Mononuclear cell (primary cell): ENCODE data around the gene UNC80. TPM values are rescaled to one million over a fixed set of nuclear protein-coding genes. Genes with fewer than 3 reads are reported as not detected.

Experiments used
- H3K27me3 ChIP-seq: 2 replicates; pipeline ENCODE4 v1.6.0; 2011; ENCODE audit warnings: low read length, control low read depth; ENCODE audit not compliant: insufficient read depth
- H3K4me1 ChIP-seq: 2 replicates; pipeline ENCODE4 v1.5.1; 2011; ENCODE audit warnings: mild to moderate bottlenecking, low read length, control low read depth; ENCODE audit not compliant: insufficient read depth
- H3K4me3 ChIP-seq: 2 replicates; pipeline ENCODE4 v1.5.1; 2011; ENCODE audit warnings: mild to moderate bottlenecking, low read length, moderate library complexity
- H3K9me3 ChIP-seq: 2 replicates; pipeline ENCODE4 v1.5.1; 2011; ENCODE audit warnings: low read depth, mild to moderate bottlenecking, control low read depth, low read length
- total RNA-seq: library from RNA; depleted of rRNA; stranded (reverse); fragments of >200 nt; gene quantifications from one replicate; pipeline ENCODE4 v1.2.3, GENCODE V29; 2012

The UNC80 gene
- total RNA-seq, 1 donor: not detected

DNA sequence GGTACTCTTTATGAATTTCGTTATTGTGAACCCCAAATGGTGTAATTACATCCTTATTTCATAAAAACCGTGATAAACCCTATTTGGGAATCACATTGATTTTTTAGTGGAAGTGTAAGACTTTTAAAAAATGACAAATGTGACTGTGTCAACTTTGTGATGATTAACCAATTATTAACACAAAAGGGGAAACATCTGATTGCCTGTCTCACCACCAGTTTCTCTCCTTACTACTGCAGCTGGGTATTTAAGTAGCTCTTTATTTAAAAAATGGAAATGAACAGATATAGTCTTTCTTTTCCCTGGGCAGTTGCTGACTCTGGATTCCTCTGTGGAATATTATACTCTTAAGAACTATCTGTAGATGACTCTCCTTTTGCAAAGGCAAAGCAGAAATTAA lies 219.2 kb downstream of the UNC80 start:
- Histone ChIP-seq H3K27me3 (peaks cover 9% of the 10 kb centered on the region), H3K4me1 (peaks cover 12% of the 10 kb centered on the region), H3K4me3 (no peak overlapping the region), H3K9me3 (no peaks in the 10 kb centered on the region)

DNA sequence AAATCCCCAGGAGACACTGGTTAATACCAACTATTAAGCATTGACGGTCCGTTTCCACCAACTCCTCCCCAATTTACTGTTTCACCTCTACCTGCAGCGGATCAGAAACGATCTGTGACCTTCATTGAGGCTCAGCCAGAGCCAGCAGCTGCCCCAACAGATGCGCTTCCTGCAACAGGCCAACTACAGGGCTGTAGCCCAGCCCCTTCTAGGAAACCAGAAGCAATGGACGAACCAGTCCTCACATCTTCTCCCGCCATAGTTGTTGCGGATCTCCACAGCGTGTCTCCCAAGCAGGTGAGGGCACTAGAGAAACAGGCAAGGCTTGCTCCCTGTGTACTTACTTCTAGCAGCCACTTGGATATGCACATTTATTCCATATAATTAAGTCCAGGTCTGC lies 222.3 kb downstream of the UNC80 start:
- H3K27me3 ChIP-seq: peaks cover 4% of the 10 kb centered on the region
- no peak overlapping the region for H3K4me3 ChIP-seq
- H3K9me3 ChIP-seq: no peaks in the 10 kb centered on the region
- H3K4me1 ChIP-seq: no peaks in the 10 kb centered on the region

- H3K9me3 ChIP-seq: no peaks in the 10 kb centered on the region
- peaks cover 4% of the 10 kb centered on the region for H3K27me3 ChIP-seq
- H3K4me3 ChIP-seq: no peak overlapping the region
- H3K4me1 ChIP-seq: peaks cover 14% of the 10 kb centered on the region
Measured at GRCh38 chr2:209998596-209998995, 227.0 kb downstream of the UNC80 start.

GRCh38 chr2:210000464-210001324 lies 229.1 kb downstream of the UNC80 start:
- H3K4me1 ChIP-seq: peaks cover 35% of the 10 kb centered on the region
- no peaks in the 10 kb centered on the region for H3K9me3 ChIP-seq
- H3K27me3 ChIP-seq: no peaks in the 10 kb centered on the region
- no peak overlapping the region for H3K4me3 ChIP-seq

GRCh38 chr2:210002158-210003157 lies 230.8 kb downstream of the UNC80 start, which contains the start of gene RPE:
Gene RPE, plus strand, starts transcription at chr2:210002638. Its CDS starts 24 bp downstream, at chr2:210002662.
- peaks cover 42% of the 10 kb centered on the region for H3K4me1 ChIP-seq
- H3K9me3 ChIP-seq: no peaks in the 10 kb centered on the region
- no peaks in the 10 kb centered on the region for H3K27me3 ChIP-seq
- peak within 1 kb of the TSS; percentile 97 for H3K4me3 ChIP-seq

DNA sequence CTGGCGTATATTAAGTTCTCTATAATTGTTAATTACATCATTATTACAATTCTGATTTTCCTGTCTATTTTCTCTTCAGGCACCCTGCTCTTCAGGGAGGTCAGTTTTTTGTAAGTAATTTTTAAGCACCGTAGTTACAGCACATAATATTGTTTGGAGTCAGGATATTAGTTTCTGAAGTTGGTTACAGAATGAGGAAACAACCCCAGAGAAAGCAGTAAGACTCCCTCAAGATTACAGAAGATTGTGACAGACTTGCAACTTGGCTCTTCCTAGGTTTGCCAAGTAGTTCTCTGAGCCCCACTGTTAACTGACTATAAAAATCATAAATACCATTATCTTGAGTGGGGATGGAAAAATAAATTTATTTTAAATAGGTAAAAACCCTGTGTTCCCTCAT lies 231.7 kb downstream of the UNC80 start:
- no peaks in the 10 kb centered on the region for H3K27me3 ChIP-seq
- peak overlapping the region; percentile 97 for H3K4me3 ChIP-seq
- no peaks in the 10 kb centered on the region for H3K9me3 ChIP-seq
- H3K4me1 ChIP-seq: peaks cover 49% of the 10 kb centered on the region

- Histone ChIP-seq H3K4me1 (peaks cover 49% of the 10 kb centered on the region), H3K9me3 (no peaks in the 10 kb centered on the region), H3K27me3 (no peaks in the 10 kb centered on the region), H3K4me3 (no peak overlapping the region)
Measured at GRCh38 chr2:210004881-210005280, 233.2 kb downstream of the UNC80 start.

DNA sequence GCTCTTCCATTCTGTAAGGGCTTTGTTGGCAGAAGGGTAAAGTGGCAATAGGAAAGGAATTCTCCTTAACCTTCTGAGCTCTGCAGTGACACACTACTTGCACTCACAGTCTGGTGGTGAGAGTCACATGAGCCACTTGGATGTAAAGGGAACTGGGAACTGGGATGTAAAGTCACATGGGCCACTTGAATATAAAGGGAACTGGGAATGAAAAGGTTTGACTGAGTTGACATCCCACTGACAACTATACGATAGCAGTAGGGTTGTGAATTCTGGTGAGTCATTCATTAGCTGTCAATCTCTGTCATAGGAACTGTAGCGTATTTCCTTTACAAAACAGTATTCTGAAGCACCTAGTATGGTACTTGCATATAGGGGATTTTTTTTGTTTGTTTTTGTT lies 236.3 kb downstream of the UNC80 start:
- no peaks in the 10 kb centered on the region for H3K27me3 ChIP-seq
- peaks cover 41% of the 10 kb centered on the region for H3K4me1 ChIP-seq
- H3K9me3 ChIP-seq: no peaks in the 10 kb centered on the region
- H3K4me3 ChIP-seq: no peak overlapping the region

GRCh38 chr2:210009126-210009525 lies 237.5 kb downstream of the UNC80 start:
- H3K27me3 ChIP-seq: no peaks in the 10 kb centered on the region
- peaks cover 29% of the 10 kb centered on the region for H3K4me1 ChIP-seq

GRCh38 chr2:210009896-210010295 lies 238.3 kb downstream of the UNC80 start:
- no peak overlapping the region for H3K4me3 ChIP-seq
- no peaks in the 10 kb centered on the region for H3K27me3 ChIP-seq
- H3K9me3 ChIP-seq: no peaks in the 10 kb centered on the region
- peaks cover 21% of the 10 kb centered on the region for H3K4me1 ChIP-seq

More at GRCh38 chr2:210009126-210009525, 237.5 kb downstream of the UNC80 start:
- Histone ChIP-seq H3K4me3 (no peak overlapping the region), H3K9me3 (no peaks in the 10 kb centered on the region)

GRCh38 chr2:210020138-210020537 lies 248.5 kb downstream of the UNC80 start:
- no peaks in the 10 kb centered on the region for H3K27me3 ChIP-seq
- no peak overlapping the region for H3K4me3 ChIP-seq
- no peaks in the 10 kb centered on the region for H3K4me1 ChIP-seq
- H3K9me3 ChIP-seq: no peaks in the 10 kb centered on the region

- no peak overlapping the region for H3K4me3 ChIP-seq
- no peaks in the 10 kb centered on the region for H3K27me3 ChIP-seq
- no peaks in the 10 kb centered on the region for H3K4me1 ChIP-seq
- H3K9me3 ChIP-seq: no peaks in the 10 kb centered on the region
Measured at GRCh38 chr2:210022824-210023223, 251.2 kb downstream of the UNC80 start.

GRCh38 chr2:210027608-210028007 lies 256.0 kb downstream of the UNC80 start:
- H3K9me3 ChIP-seq: no peaks in the 10 kb centered on the region
- no peaks in the 10 kb centered on the region for H3K4me1 ChIP-seq
- no peak overlapping the region for H3K4me3 ChIP-seq
- H3K27me3 ChIP-seq: no peaks in the 10 kb centered on the region

- Histone ChIP-seq H3K9me3 (no peaks in the 10 kb centered on the region), H3K4me1 (no peaks in the 10 kb centered on the region), H3K27me3 (no peaks in the 10 kb centered on the region), H3K4me3 (no peak overlapping the region)
Measured at GRCh38 chr2:210028178-210028577, 256.5 kb downstream of the UNC80 start.

- no peaks in the 10 kb centered on the region for H3K27me3 ChIP-seq
- H3K4me1 ChIP-seq: no peaks in the 10 kb centered on the region
- H3K9me3 ChIP-seq: no peaks in the 10 kb centered on the region
- no peak overlapping the region for H3K4me3 ChIP-seq
Measured at GRCh38 chr2:210034087-210034683, 262.6 kb downstream of the UNC80 start.
